Spinal cord (tissue), 10 donors: ENCODE results near the gene PLEKHS1. TPM values are rescaled to one million over a fixed set of nuclear protein-coding genes. Genes with fewer than 3 reads are reported as not detected.
"Not testable (repeated sequence)": the region's sequence is repeated elsewhere in the genome, so short reads cannot be mapped to it uniquely, and the experiment has no call there.

ENCODE experiments used
- DNase-seq, 6 donors: peaks; one replicate each; pipeline versions ENCODE4 v3.0.0 to v3.0.0-alpha.2; 2013 to 2015; ENCODE audit warnings: low spot score in 6 of 6, low read depth in 4 of 6
- H3K27ac ChIP-seq: one replicate; pipeline ENCODE4 v1.5.1; 2013; ENCODE audit warnings: low read depth, low read length, control low read depth
- H3K27me3 ChIP-seq: one replicate; pipeline ENCODE4 v1.6.1; 2013; ENCODE audit warnings: low read length; ENCODE audit not compliant: control insufficient read depth, insufficient read depth
- H3K36me3 ChIP-seq: one replicate; pipeline ENCODE4 v1.6.1; 2013; ENCODE audit warnings: low read length; ENCODE audit not compliant: control insufficient read depth, insufficient read depth
- H3K4me1 ChIP-seq: one replicate; pipeline ENCODE4 v1.6.1; 2013; ENCODE audit warnings: low read length; ENCODE audit not compliant: control insufficient read depth, insufficient read depth
- H3K4me3 ChIP-seq: one replicate; pipeline ENCODE4 v1.5.1; 2013; ENCODE audit warnings: low read depth, low read length, control low read depth
- H3K9me3 ChIP-seq: one replicate; pipeline ENCODE4 v1.6.1; 2013; ENCODE audit warnings: low read length; ENCODE audit not compliant: control insufficient read depth, insufficient read depth
- WGBS: methylation state at CpG from one replicate; pipeline ENCODE4 v1.1.5; 2013; ENCODE audit warnings: missing lambda C conversion rate; ENCODE audit not compliant: insufficient coverage; 5-methylcytosine and 5-hydroxymethylcytosine counted together
- polyA plus RNA-seq, 2 donors: library from polyadenylated mRNA; unstranded; fragments of 120-200 nt; gene quantifications; one replicate each; pipeline ENCODE4 v1.2.1, GENCODE V29; 2013; ENCODE audit not compliant: insufficient read length in 2 of 2
- small RNA-seq: library from RNA; depleted of rRNA; stranded (forward); fragments of <200 nt; gene quantifications from one replicate; pipeline ENCODE3, GENCODE V24; 2014; ENCODE audit warnings: low replicate concordance
- total RNA-seq, 2 donors: library from RNA; depleted of rRNA in 1 of 2; stranded (reverse); fragments of 120-200 nt in 1 of 2; fragments of >200 nt in 1 of 2; gene quantifications; one replicate each; pipeline versions ENCODE4 v1.2.3 to v1.2.4, GENCODE V29; 2013 to 2014
- donor health status: healthy.

PLEKHS1 gene
- total and polyA plus RNA-seq, 4 donors, result 0.08 to 0.11 TPM; not detected in 2

- H3K27me3 ChIP-seq, result no peaks in the 10 kb centered on the region
- H3K36me3 ChIP-seq, result no peaks in the 10 kb centered on the region
- WGBS, result no CpG with 5 or more reads among the region's 4 CpGs
- no peaks in the 10 kb centered on the region for H3K4me1 ChIP-seq
- no peak overlapping the region for H3K4me3 ChIP-seq
- no peak overlapping the region for H3K27ac ChIP-seq
- no peak for DNase-seq
- H3K9me3 ChIP-seq, result no peaks in the 10 kb centered on the region
These were observed 68.5 kb downstream of the PLEKHS1 start for GRCh38 chr10:113819989-113820388.

GRCh38 chr10:113820507-113820906, 69.0 kb downstream of the PLEKHS1 start:
- 72% methylated on average over 8 of the region's 8 CpGs for WGBS
- DNase-seq, result no peak

GRCh38 chr10:113821306-113821705, 69.8 kb downstream of the PLEKHS1 start:
- not testable (repeated sequence) for H3K9me3 ChIP-seq, H3K4me3 ChIP-seq, H3K36me3 ChIP-seq, H3K27ac ChIP-seq, H3K4me1 ChIP-seq, DNase-seq, H3K27me3 ChIP-seq
- WGBS, result 64% methylated on average over 2 of the region's 3 CpGs

More at GRCh38 chr10:113820507-113820906, 69.0 kb downstream of the PLEKHS1 start:
- H3K27me3 ChIP-seq, result no peaks in the 10 kb centered on the region
- H3K4me1 ChIP-seq, result no peaks in the 10 kb centered on the region
- no peaks in the 10 kb centered on the region for H3K9me3 ChIP-seq
- no peak overlapping the region for H3K4me3 ChIP-seq
- H3K36me3 ChIP-seq, result no peaks in the 10 kb centered on the region
- H3K27ac ChIP-seq, result no peak overlapping the region

- no peaks in the 10 kb centered on the region for H3K9me3 ChIP-seq
- no peak overlapping the region for H3K27ac ChIP-seq
- no peaks in the 10 kb centered on the region for H3K4me1 ChIP-seq
- no peaks in the 10 kb centered on the region for H3K27me3 ChIP-seq
- DNase-seq, result no peak
- H3K4me3 ChIP-seq, result no peak overlapping the region
- WGBS, result 96% methylated on average over 6 of the region's 7 CpGs
- no peaks in the 10 kb centered on the region for H3K36me3 ChIP-seq
These were observed 70.7 kb downstream of the PLEKHS1 start for GRCh38 chr10:113822174-113822573.

GRCh38 chr10:113823389-113823788, 71.9 kb downstream of the PLEKHS1 start:
- no peak overlapping the region for H3K4me3 ChIP-seq
- no peaks in the 10 kb centered on the region for H3K9me3 ChIP-seq
- H3K27ac ChIP-seq, result no peak overlapping the region
- WGBS, result no CpG with 5 or more reads among the region's 4 CpGs
- no peaks in the 10 kb centered on the region for H3K4me1 ChIP-seq
- no peak for DNase-seq
- H3K27me3 ChIP-seq, result no peaks in the 10 kb centered on the region
- no peaks in the 10 kb centered on the region for H3K36me3 ChIP-seq

- no CpG with 5 or more reads among the region's 2 CpGs for WGBS
- Histone ChIP-seq H3K9me3 (no peaks in the 10 kb centered on the region), H3K4me3 (no peak overlapping the region), H3K27ac (no peak overlapping the region), H3K4me1 (no peaks in the 10 kb centered on the region), H3K36me3 (no peaks in the 10 kb centered on the region), H3K27me3 (no peaks in the 10 kb centered on the region)
- DNase-seq, result no peak
These were observed 74.3 kb downstream of the PLEKHS1 start for GRCh38 chr10:113825791-113826190.

- not testable (repeated sequence) for H3K9me3 ChIP-seq, H3K4me3 ChIP-seq, DNase-seq, H3K27ac ChIP-seq, H3K36me3 ChIP-seq, H3K4me1 ChIP-seq, H3K27me3 ChIP-seq
- WGBS, result 72% methylated on average over 7 of the region's 10 CpGs
These were observed 77.1 kb downstream of the PLEKHS1 start for GRCh38 chr10:113828567-113828966.

Small RNA genes lying within 50 kb of the gene (small RNA-seq; reads per million reads assigned to genes)
- gene RF00560, result not detected

Other genes with a start within 250 kb of the PLEKHS1 start
- gene HABP2, start 198.6 kb upstream of the PLEKHS1 start, total RNA-seq, result under 1 TPM; 0.11 to 0.50 TPM
- gene HABP2, start 198.6 kb upstream of the PLEKHS1 start, polyA plus RNA-seq, result under 1 TPM; 0.09 to 0.17 TPM
- under 1 TPM; under 0.01 to 0.11 TPM for gene NRAP, start 87.6 kb upstream of the PLEKHS1 start, total RNA-seq
- under 1 TPM; 0.08 to 0.10 TPM for gene NRAP, start 87.6 kb upstream of the PLEKHS1 start, polyA plus RNA-seq
- 10 to 100 TPM; 10.0 to 23.3 TPM for gene CASP7, start 71.8 kb upstream of the PLEKHS1 start, total RNA-seq
- 1 to 10 TPM; 8.0 to 9.0 TPM for gene CASP7, start 71.8 kb upstream of the PLEKHS1 start, polyA plus RNA-seq
- 10 to 100 TPM; 14.5 to 15.7 TPM for gene DCLRE1A, start 102.4 kb downstream of the PLEKHS1 start, total RNA-seq
- gene DCLRE1A, start 102.4 kb downstream of the PLEKHS1 start, polyA plus RNA-seq, result 10 to 100 TPM in 1 of 2 donors, 1 to 10 TPM in 1; 9.6 to 12.1 TPM
- gene NHLRC2, start 103.0 kb downstream of the PLEKHS1 start, total RNA-seq, result 10 to 100 TPM; 23.4 to 32.8 TPM
- gene NHLRC2, start 103.0 kb downstream of the PLEKHS1 start, polyA plus RNA-seq, result 10 to 100 TPM; 11.5 to 12.6 TPM